GM13977 (cell line): ENCODE results near the gene NEURL3.

ENCODE experiments used
- DNase-seq: peaks from one replicate; pipeline ENCODE4 v3.0.0; 2012; ENCODE audit warnings: low spot score
- in situ Hi-C: fragments of 300-500 bp; cut with MboI; formaldehyde crosslinking; loops from one replicate; pipeline ENCODE4 v1.12.0; 2022; ENCODE audit warnings: low sequenced_read_pairs, low pct_unique_long_range_greater_than_20kb, mixed read lengths, inconsistent platforms; ENCODE audit not compliant: unreplicated experiment
- TF ChIP-seq, protein P1 (sequence below): IDR thresholded peaks from 2 replicates; pipeline ENCODE4 v1.5.1; 2012; ENCODE audit warnings: mild to moderate bottlenecking, control low read depth; ENCODE audit not compliant: insufficient read depth; ENCODE audit errors: extremely low read depth, missing control alignments

Gene NEURL3

GRCh38 chr2:96534141-96534540 is 29.0 kb upstream of the NEURL3 start:
- no peak for DNase-seq
- in situ Hi-C loops: no loop called here
- TF ChIP-seq, protein P1, sequence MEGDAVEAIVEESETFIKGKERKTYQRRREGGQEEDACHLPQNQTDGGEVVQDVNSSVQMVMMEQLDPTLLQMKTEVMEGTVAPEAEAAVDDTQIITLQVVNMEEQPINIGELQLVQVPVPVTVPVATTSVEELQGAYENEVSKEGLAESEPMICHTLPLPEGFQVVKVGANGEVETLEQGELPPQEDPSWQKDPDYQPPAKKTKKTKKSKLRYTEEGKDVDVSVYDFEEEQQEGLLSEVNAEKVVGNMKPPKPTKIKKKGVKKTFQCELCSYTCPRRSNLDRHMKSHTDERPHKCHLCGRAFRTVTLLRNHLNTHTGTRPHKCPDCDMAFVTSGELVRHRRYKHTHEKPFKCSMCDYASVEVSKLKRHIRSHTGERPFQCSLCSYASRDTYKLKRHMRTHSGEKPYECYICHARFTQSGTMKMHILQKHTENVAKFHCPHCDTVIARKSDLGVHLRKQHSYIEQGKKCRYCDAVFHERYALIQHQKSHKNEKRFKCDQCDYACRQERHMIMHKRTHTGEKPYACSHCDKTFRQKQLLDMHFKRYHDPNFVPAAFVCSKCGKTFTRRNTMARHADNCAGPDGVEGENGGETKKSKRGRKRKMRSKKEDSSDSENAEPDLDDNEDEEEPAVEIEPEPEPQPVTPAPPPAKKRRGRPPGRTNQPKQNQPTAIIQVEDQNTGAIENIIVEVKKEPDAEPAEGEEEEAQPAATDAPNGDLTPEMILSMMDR: no peak

- TF ChIP-seq, protein P1: no peak
- in situ Hi-C loops: no loop called here
- DNase-seq: no peak
Measured at GRCh38 chr2:96533292-96534073, 28.3 kb upstream of the NEURL3 start.

DNA sequence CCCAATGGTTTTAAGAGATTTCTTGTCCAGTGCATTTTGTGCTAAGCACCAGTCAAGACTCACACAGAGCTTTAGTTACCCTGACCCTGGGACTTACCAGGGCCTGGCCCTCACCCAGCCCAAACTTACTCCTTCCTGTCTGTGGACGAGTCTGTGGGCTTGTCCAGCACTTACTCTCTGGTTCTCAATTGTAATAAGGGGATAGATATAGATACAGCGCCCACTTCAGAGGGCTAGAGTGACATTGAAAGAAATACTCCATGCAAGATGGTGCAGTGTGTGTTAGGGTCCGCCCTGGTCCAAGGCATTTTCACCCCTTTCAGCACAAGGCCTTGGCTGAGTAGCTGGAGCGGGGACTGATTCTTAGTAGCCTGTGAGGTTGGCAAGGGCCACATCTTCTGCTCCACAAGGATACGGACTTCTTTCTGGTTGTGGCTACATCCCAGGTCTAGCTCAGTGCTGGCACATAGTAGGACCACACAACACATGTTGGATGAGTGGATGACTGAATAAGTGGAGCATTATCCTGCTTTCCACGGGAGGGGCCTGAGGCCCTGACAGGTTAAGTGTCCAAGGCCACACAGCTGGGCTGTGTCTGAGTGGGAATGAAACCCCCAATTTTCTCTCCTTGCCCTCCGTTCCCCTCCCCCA is 27.6 kb upstream of the NEURL3 start:
- DNase-seq: no peak
- TF ChIP-seq, protein P1: no peak
- in situ Hi-C loops: no loop called here

GRCh38 chr2:96531872-96532505 is 26.8 kb upstream of the NEURL3 start:
- in situ Hi-C loops: no loop called here
- TF ChIP-seq, protein P1: no peak
- DNase-seq: peak; percentile 86

- no peak for DNase-seq
- TF ChIP-seq, protein P1: no peak
- in situ Hi-C loops: no loop called here
Measured at GRCh38 chr2:96531366-96531765, 26.2 kb upstream of the NEURL3 start.

DNA sequence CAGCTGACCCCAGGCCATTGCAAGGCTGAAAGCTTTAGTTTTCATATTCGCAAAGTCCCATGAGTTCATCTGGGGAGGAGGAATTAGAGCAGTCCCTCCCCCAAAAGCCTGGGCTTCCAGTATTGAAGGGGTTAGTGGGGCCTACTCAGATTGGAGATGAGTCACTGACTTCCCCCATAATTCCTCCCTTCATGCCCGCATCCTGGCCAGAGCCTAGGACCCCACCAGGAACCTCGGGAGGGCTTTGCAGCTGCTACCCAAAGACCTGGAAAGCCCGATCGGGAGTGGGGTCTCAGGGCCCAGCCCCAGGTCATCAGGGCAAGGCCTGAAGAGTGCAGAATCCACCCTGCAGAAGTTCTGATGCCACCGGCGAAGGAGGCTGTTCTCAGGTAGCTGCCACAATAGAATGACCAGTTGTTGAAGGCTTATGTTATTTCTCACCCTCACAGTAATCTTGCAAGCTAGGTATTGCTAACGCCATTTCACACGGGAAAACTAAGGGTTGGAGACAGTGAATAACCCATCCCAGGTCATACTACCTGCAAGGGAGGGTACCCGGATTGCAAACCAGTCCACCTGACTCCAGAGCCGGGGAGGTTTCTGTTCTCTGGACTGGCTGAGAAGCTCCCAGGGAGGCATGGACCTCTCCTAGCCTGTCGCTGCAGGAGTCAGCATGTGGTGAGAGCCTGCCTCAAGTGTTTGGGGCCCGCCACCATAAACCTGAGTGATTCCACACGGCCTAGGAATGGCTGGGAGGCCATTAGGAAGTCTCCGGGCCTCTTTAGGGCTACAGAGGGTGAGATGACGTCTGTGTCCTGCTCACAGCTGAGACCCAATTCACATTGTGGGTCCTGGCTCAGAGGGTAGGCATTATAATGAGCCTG is 25.6 kb upstream of the NEURL3 start:
- TF ChIP-seq, protein P1: no peak
- in situ Hi-C loops: no loop called here
- no peak for DNase-seq
